NCI-H82 treated with DMSO at 0.1 percent for 48 hours (cell line): ENCODE data around the gene ADK.
"Not testable (repeated sequence)": the region's sequence is repeated elsewhere in the genome, so short reads cannot be mapped to it uniquely, and the experiment has no call there.

Experiments used
- DNase-seq: peaks from one replicate; lab custom pipeline; 2025; ENCODE audit not compliant: unreplicated experiment; lab: John Stamatoyannopoulos, UW

ADK gene

DNA sequence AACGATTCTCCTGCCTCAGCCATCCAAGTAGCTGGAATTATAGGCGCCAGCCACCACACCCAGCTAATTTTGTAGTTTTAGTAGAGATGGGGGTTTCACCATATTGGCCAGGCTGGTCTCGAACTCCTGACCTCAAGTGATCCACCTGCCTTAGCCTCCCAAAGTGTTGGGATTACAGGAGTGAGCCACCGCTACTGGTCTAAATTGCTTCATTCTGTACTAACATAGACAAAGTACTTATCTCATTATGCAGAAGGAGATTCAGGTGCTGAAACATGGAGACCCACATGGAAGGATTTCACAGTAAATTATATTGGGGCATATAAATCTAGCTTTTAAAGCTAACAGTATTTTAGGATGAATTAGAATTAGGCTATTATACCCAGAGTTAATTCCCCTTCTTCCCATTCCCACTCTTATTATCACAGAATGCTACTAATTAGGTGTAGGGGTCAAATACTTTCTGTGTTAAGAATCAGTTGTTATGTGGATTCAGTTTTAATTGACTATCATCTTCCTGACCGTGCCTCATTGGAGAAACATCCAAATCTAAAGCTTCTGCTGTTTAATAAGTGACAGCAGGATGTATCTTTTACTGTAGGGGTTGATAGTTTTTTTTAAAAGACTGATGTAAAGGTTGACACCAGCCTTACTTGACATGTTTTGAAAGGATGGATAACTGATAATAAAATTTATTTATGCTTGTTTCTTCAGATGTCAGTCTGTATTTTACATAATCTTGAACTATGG is 27.2 kb downstream of the ADK start:
- no peak for DNase-seq

DNA sequence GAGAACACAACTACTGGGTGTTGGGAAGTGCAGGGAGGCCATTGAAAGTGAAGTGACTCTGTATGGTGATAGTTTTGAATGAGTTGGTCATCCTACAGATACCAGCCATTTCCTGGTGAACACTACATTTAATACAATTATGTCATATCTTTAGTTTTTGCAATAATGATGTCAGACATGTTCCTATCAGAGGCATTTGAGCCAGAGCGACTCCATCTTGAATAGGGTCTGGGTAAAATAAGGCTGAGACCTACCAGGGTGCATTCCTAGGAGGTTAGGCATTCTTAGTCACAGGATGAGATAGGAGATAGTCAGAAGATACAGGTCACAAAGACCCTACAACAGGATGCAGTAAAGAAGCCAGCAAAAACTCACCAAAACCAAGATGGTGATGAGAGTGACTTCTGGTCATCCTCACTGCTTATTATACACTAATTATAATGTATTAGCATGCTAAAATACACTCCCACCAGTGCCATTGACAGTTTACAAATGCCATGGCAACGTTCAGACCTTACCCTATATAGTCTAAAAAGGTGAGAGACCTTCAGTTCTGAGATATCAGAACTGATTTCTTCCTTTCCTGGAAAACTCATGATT is 28.2 kb downstream of the ADK start:
- no peak for DNase-seq

DNA sequence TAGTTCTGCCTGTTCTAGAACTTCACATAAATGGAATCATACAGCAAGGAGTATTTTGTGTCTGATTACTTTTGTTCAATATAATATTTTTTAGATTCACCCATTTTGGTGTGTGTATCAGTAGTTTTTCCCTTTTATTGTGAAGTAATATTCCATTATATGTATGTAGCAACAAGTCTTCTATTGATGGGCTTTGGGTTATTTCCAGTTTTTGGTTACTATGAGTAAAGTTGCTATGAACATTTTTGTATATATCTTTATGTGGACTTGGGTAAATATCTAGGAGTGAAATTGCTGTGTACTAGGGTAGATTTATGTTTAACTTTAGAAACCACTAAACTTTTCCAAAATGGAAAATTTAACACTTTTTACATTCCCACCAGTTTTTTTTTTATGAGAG is 35.7 kb downstream of the ADK start:
- no peak for DNase-seq

DNA sequence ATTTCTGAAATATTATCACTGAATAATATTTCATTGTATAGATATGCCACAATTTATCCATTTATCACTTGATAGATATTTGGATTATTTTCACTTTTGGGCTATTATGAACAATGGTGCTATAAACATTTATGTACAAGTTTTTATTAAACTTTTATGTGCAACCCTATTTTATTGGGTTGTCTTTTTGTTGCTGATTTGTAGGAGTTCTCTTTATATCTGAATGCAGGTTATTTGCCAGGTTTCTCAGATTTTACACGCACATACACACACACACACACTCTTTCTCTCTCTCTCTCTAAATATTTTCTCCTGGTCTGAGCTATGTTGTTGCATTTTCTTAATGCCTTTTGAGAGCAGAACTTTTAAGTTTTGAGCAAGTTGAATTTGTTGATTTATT is 36.2 kb downstream of the ADK start:
- DNase-seq, result no peak

DNA sequence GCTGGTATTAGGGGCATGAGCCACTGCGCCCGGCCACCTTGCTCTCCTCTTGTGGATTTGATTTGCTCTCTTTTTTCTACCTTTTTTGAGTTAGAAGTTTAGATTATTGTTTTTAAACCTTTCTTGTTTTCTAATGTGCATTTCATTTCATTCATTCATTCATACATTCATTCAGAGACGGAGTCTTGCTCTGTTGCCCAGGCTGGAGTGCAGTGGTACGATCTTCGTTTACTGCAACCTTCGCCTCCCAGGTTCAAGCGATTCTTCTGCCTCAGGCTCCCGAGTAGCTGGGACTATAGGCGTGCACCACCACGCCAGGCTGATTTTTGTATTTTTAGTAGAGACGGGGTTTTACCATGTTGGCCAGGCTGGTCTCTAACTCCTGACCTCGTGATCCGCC is 37.6 kb downstream of the ADK start:
- not testable (repeated sequence) for DNase-seq

DNA sequence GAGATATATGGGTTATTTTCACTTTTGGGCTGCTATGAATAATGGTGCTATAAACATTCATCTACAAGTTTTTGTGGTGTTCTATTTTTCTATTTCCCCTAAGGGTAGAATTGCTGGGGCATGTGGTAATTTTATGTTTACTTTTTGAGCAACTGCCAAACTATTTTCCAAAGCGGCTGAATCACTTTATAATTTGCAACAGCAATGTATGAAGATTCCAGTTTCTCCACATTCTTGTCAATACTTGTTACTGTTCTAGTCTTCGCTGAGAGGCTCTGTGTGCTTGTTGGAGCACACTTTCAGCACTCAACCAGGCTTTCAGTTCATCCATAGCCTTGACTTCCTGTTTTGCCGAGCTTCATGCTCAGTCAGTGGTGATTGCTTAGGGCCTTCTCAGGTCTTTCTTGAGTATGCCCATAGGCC is 39.0 kb downstream of the ADK start:
- DNase-seq, result no peak

DNA sequence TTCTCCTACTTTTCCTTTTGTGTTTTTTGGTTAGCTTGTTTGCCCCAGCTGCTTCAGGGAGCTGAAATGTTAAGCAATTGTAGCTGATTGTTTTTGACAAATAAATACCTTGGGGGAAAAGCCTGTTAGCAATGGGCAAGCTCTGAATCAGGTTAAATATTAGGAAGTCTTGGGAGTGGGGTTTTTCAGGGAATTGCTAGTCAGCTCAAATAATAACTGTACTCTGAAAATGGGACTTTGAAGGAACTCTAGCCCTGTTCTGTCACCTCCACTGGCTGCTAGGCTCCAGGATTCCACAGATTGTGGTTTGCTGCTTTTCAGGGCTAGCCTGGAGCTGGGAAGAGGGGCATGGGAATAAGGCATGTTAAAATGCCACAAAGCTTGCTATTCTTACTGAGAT is 39.5 kb downstream of the ADK start:
- no peak for DNase-seq

DNA sequence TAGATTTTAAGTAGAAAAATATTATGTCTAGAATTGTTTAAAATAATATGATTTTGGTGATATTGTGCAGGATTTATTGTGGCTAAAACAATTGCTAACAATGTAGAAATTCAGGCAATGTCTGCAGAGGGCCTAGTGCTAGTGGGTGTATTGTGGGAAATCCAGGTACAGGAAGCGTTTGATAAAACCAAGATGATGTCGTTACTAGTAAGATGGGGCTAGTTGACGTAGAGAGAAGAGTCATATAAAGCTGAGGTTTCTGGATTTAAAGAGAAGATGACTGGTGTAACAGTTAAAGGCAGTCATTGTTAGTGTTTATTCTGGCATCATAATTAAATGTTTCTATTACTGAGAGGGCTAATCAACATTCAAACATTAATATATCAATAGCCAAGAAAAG is 43.5 kb downstream of the ADK start:
- DNase-seq, result no peak

DNA sequence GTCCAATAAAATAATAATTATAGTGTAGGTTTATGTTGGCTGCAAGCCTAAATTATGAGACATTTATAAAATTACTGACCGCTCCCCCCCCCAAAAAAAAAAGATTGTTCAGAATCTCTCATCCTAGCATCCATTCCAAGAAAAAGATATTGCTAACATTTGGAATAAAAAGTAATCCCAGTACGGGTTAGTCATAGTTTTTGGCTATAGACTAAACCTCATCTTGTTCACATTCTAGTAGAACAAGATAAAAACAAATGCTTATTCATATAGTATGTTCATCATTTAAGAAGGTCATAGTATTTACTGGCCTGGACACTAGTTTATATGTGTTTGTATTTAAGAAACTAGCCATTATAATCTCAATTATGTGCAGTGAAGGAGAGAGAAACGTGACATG is 44.0 kb downstream of the ADK start:
- DNase-seq, result no peak

DNA sequence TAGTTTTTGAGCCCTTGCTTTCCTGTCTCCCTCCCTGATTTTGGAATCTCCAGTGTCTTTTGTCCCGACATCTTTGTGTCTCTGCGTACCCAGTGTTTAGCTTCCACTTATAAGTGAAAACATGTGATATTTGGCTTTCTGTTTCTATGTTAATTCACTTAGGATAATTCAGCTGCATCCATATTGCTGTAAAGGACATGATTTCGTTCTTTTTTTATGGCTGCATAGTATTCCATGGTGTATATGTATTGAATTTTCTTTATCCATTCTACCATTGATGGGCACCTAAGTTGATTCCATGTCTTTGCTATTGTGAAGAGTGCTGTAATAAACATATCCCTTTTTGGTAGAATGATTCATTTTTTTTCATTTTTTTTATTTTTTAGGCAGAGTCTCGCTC is 48.3 kb downstream of the ADK start:
- no peak for DNase-seq

DNA sequence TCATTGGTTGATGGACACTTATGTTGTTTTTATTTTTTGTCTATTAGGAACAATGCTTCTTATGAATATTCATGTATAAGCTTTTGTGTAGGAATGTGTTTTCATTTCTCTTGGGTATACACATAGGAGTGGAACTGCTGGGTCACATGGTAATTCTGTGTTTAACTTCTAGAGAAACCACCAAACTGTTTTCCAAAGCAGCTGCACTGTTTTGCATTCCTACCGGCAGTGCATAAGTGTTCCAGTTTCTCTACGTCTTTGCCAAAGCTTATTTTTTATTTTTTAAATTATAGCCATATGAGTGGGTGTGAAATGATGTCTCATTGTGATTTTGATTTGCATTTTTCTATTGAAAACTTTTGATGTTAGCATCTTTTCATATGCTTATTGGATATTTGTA is 51.3 kb downstream of the ADK start:
- DNase-seq, result no peak

DNA sequence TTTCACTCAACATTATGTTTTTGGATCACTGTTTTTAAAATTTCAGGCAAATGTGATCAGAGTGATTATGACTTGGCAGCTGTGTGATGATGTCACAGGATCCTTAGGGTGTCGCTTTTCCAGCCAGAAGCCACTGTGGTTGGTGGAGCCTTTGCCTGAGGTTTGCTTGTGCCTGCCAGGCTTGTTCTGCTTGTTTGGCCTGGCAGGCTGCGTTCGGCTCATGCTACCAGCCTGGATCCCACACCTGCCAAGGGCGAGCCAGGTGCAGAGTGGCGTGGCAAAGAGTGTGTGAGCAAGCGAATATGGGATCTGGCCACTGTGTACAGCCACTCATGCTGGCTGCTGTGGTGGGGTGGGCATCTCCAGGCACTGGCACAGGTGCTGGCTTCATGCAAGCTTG is 55.7 kb downstream of the ADK start:
- DNase-seq, result no peak

DNA sequence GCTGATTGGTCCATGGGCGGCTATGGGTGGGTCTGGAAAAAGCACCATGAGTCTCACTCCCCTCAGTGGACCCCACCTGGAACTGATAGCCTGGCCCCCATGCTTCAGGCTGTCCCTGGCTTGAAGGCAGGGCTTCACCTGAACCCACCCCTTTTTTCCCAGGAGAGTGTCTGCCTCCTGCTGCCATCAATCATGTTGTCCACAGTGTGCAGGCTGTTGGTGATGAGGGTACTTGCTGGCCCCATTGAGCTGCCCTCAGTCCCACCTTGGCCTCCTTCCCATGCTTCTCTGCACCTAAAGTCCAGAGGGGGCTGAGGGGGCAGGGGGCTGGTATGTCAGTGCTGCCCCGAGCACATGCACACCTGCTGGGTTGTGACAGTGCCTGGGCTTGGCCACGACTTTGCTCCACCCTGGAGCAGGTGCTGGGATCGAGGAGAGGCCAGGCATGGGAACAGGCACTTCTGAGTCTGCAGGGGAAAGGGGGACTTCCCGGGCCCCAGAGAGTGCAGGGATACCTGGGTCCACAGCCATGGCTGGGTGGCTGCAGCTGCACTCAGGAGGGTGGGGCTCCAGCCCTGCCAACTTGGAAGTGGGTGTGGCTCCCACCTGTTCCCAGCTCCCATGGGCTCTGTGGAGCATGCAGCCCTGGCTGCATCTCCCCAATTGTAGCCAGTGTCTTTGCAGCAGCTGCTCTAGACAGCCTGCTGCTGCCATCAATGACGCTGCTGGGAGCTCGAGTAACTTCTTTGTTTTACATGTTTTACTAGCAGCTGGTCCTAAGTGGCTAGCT is 56.9 kb downstream of the ADK start:
- no peak for DNase-seq

DNA sequence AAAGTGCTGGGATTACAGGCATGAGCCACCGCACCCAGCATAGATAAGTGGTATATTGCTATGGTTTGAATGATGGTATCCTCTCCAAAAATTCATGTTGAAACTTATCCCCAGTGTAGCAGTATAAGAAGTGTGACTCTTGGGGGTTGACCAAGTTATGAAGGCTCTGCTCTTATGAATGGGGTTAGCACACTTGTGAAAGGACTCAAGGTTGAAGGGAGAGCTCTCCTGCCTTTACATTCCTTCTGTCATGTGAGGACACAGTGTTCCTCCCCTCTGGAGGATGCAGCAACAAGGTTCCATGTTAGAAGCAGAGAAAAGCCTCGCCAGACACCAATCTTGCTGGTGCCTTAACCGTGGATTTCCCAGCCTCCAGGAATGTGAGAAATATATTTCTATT is 58.0 kb downstream of the ADK start:
- no peak for DNase-seq

DNA sequence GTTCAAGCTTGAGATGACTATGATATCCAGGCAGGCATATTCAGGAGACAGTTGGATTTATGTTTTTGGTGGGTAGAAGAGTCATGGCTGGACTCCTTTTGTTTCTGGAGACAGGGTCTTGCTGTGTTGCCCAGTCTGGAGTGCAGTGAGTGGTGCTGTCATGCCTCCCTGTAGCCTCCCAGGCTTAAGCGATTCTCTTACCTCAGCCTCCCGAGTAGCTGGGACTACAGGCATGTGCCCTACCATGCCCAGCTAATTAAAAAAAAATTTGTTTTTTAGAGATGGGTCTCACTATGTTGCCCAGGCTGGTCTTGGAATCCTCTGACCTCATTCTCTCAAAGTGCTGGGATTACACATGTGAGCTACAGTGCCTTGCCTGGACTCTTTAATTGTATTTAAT is 62.0 kb downstream of the ADK start:
- no peak for DNase-seq

DNA sequence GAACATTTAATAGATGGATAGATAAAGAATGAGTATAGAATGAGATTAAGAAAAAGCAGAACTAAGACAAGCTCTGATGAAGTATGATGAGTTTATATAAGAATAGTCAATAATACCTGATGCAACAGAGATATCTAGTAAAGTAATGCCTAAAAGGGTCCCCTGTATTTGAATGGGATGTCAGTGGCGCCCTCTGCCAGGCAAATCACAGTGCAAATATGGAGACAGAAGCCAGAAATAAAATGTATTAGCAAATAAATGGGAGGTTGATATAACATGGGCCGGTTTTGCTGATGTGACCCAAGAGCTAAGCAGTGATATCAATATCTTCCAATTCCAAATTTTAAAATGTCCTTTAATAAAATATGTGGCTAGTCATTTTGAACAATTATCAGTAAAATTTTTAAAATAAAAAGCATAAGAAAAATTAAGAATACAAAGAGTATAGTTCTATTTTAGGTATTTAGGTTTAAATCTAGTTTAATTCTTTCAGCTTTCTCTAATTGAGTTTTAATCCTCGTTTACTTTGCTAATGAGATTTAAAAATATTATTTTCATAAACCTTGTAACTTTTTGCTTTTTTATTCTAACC is 62.6 kb downstream of the ADK start:
- no peak for DNase-seq

DNA sequence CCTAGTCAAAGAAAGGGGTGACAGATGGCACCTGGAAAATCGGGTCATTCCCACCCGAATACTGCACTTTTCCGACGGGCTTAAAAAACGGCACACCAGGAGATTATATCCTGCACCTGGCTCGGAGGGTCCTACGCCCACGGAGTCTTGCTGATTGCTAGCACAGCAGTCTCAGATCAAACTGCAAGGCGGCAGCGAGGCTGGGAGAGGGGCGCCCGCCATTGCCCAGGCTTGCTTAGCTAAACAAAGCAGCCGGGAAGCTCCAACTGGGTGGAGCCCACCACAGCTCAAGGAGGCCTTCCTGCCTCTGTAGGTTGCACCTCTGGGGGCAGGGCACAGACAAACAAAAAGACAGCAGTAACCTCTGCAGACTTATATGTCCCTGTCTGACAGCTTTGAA is 66.1 kb downstream of the ADK start:
- not testable (repeated sequence) for DNase-seq

DNA sequence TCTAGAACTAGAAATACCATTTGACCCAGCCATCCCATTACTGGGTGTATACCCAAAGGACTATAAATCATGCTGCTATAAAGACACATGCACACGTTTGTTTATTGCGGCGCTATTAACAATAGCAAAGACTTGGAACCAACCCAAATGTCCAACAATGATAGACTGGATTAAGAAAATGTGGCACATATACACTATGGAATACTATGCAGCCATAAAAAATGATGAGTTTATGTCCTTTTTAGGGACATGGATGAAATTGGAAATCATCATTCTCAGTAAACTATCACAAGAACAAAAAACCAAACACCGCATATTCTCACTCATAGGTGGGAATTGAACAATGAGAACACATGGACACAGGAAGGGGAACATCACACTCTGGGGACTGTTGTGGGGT is 71.4 kb downstream of the ADK start:
- DNase-seq, result not testable (repeated sequence)

DNA sequence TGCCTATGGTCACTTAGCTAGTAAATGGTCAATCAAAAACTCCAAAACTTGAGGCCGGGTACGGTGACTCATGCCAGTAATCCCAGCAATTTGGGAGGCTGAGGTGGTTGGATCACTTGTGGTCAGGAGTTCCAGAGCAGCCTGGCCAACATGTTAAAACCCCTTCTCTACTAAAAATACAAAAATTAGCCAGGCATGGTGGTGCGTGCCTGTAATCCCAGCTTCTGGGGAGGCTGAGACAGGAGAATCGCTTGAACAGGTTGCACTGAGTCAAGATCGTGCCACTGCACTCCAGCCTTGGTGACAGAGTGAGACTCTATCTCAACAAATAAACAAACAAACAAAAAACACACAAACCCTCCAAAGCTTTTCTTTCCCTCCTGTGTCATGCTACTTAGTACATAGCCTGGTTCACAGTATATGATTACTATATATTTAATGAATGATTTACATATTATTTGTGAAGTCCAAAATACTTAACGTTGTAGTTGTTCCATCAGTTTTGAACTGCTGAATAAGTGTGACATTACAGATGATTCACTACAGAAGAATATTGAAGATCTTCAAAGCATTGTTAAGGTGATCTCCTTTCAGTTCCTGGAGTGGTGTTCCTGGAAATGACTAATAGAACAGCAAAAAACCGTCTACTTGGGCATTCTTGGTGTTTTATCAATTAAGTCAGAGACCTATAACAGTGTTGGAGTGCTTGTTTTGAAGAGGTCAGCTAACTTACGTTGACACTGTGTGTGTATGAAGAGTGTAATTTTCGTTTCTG is 72.9 kb downstream of the ADK start:
- DNase-seq, result no peak

DNA sequence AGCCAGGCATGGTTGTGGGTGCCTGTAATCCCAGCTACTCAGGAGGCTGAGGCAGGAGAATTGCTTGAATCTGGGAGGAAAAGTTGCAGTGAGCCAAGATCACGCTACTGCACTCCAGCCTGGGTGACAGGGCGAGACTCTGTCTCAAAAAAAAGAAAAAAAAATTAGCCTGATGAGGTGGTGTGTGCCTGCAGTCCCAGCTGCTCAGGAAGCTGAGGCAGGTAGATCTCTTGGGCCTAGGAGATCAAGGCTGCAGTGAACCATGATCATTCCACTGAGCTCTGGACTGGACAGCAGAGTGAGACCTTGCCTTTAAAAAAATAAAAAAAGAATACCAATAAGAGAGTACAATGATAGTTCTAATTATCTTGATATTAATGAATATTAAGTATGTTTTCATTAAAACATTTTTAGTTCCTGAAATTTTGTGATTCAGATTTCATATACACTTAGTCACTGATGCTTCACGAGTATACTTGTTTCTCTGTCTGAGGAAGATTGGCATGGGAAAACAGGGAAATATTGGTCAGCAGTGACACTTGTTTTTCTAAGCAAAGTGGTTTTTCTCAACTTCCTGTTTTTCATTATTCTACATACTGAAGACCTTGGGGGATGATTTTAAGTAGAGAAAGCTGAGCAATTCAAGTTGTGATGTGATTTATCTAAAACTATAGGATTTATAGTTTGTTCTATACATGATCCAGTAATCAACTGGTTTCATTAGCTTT is 76.8 kb downstream of the ADK start:
- no peak for DNase-seq
